ENCODE results near the gene CHST11.

DNA sequence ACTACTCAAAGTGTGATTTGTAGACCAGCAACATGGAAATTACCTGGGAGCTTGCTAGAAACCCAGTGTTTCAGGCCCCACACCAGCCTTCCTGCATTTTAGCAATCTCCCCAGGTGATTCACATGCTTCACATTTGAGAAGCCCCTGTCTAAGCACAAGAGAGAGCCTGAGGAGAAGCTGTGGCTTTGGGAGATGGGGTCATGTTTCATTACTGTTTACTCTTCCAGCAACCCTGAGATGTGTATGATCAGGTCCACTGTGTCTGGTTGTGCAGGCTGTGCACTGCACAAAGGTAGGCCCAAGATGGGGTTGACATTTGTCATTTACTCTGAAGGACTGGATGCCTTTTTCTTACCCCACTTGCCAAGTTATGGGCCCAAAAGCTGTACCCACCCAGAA lies 311.3 kb downstream of the CHST11 start:
- TF ChIP-seq CTCF (IDR thresholded peaks at IDR 0.05): no peak
- TF ChIP-seq EZH2 (IDR thresholded peaks at IDR 0.05): no peak
- no peak for TF ChIP-seq EZH2phosphoT487 (IDR thresholded peaks at IDR 0.05)

Measured in neural progenitor cell (in vitro differentiated cells).